ENCODE measurements around the gene ALX4.

Gene ALX4

GRCh38 chr11:44309478-44310205, at the start of gene ALX4:
Gene ALX4 (minus strand): TSS chr11:44310139. CDS start chr11:44310062, 77 bp downstream.
- no peak for DNase-seq (ENCODE audit: low read depth, low spot score)

- no peak for DNase-seq (ENCODE audit: low read depth, low spot score)
Observed at GRCh38 chr11:44359162-44359561, 49.2 kb upstream of the ALX4 start.

- no peak for DNase-seq (ENCODE audit: low read depth, low spot score)
Observed at GRCh38 chr11:44358713-44359112, 48.8 kb upstream of the ALX4 start.

DNA sequence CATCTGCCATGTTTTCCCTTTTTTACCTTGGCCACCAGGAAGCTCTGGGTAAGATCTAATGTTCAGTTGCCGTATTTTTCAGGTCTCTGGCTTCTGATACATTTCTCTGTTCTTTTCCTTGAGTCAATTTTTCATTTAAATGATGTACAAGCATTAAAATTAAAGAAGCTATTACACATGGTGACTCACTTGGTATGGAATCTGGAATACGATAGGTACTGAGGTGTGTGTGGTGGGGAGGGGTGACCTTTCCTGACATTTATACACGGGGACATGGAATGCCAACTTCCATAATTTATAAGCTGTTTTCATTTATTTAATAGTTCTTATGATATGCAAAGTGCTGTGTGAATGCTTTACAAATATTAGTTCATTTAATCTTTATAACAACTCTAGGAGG, 47.8 kb upstream of the ALX4 start:
- no peak for DNase-seq (ENCODE audit: low read depth, low spot score)

DNA sequence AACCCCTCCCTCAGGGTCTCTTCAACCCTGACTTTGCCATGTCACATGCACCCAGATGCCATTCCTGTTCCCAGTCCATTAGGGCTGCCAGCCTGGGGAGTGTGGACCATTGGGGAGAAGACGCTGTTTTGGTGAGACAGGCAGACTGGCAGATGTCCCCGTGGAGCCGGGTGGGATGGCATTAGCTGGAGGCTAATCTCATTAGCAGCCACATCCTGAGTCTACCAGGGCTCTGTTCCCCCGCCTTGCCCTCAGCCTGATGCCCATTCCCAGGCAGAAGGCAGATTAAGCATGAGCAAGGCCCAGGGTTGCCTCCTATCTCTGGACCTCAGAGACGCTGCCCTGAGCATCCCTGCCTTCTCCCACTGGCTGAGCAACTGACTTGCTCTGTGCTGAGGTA, 46.4 kb upstream of the ALX4 start:
- DNase-seq (ENCODE audit: low read depth, low spot score) = no peak

GRCh38 chr11:44351898-44352498, 42.1 kb upstream of the ALX4 start:
- DNase-seq (ENCODE audit: low read depth, low spot score) = no peak

- no peak for DNase-seq (ENCODE audit: low read depth, low spot score)
Observed at GRCh38 chr11:44351006-44351660, 41.2 kb upstream of the ALX4 start.

DNA sequence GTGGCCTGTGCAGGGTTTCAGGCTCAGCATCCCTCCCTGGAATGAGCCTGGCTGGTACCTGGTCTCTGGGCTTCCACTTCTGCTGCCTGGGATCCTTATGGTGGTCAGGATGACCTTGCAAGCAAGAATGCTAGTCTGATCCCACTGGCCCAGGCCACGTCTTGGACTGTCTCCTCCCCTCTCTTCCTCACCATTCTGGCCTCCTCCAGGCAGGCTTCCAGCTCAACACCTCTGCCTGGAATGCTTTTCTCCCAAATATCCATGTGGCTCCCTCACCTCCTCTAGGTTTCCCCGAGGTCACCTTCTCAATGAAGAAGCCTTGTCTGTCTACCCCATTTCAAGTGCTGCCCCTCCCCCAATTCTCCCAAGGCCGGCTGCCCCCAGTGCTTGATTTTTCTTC, 39.4 kb upstream of the ALX4 start:
- no peak for DNase-seq (ENCODE audit: low read depth, low spot score)

DNA sequence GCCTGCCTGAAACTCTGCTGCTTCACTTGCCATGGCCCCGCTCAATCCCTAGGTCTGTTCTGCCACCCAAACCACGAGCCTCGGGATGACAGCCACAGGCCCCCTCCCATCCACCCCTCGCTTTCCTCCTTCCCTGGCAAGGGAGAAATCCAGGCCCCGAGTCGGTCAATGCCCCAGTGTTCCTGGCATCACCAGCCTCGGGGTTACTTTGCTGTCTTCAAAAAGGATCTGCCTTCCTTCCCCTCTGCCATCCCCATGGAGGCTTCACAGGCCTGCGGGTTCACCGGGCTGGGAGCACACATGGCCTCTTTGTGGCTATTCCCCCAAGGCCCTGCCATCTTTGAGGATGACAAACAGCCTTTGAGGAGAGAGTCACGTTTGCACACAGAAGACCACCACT, 38.8 kb upstream of the ALX4 start:
- no peak for DNase-seq (ENCODE audit: low read depth, low spot score)

GRCh38 chr11:44348114-44348513, 38.2 kb upstream of the ALX4 start:
- DNase-seq (ENCODE audit: low read depth, low spot score) = no peak

- DNase-seq (ENCODE audit: low read depth, low spot score) = no peak
Observed at GRCh38 chr11:44347538-44347937, 37.6 kb upstream of the ALX4 start.

- DNase-seq (ENCODE audit: low read depth, low spot score) = no peak
Observed at GRCh38 chr11:44346983-44347382, 37.0 kb upstream of the ALX4 start.

- DNase-seq (ENCODE audit: low read depth, low spot score) = no peak
Observed at GRCh38 chr11:44345781-44346180, 35.8 kb upstream of the ALX4 start.

GRCh38 chr11:44344921-44345320, 35.0 kb upstream of the ALX4 start:
- no peak for DNase-seq (ENCODE audit: low read depth, low spot score)

DNA sequence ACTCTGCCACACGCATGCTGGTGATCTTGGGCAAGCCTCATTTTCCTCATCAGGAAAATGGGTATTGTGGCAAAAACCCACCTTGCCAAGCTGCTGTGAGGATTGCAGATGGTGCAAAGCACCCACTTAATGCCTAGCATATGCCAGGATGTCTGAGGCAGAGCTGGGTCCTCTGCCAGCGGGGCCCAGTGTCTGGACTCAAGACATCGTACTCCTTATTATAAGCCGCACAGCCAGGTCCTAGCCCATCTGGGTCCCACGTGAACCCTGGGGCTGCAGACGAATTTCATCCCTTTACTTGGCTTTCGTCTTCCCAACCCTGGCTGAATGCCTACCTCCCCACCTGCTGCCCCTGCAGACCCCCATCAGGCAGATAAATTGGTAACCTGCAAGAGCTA, 34.5 kb upstream of the ALX4 start:
- DNase-seq (ENCODE audit: low read depth, low spot score) = no peak

- no peak for DNase-seq (ENCODE audit: low read depth, low spot score)
Observed at GRCh38 chr11:44343778-44344422, 34.0 kb upstream of the ALX4 start.

DNA sequence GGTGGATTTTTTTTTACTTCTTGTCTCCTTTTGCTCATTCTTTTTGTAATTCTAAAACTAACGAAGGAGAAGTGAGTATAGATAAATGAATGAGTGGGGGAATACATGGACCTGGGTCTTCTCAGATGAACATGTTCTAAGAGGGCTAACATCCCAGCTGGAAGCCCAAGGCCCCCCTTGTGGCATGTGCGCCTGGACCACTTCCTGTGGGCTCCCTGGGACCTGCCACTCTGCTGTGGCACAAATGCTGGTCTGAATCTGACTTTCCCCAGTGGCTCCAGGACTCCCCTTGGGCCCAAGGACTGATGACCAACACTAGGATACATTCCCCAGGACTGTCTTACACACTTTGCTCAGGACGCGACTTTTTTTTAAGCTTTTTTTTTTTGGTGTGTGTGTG, 32.7 kb upstream of the ALX4 start:
- DNase-seq (ENCODE audit: low read depth, low spot score) = no peak

GRCh38 chr11:44340656-44341055, 30.7 kb upstream of the ALX4 start:
- no peak for DNase-seq (ENCODE audit: low read depth, low spot score)

DNA sequence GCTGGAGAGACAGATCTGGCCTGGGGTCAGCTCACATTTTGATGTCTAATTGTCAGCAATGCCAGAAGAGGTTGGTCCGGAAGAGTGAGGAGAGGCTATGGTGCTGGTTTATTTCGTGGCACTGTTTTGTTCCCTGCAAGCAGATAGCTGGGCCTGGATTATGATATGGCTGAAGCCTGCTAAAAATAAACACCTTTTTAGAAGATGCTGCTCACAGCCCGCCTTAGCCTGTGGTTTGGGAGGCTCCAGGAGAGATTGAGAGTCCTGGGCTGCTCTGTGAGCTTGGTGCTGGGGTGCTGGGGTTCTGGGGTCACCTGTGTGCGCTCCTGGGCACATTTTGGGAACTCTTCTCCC, 29.6 kb upstream of the ALX4 start:
- DNase-seq (ENCODE audit: low read depth, low spot score) = no peak

DNA sequence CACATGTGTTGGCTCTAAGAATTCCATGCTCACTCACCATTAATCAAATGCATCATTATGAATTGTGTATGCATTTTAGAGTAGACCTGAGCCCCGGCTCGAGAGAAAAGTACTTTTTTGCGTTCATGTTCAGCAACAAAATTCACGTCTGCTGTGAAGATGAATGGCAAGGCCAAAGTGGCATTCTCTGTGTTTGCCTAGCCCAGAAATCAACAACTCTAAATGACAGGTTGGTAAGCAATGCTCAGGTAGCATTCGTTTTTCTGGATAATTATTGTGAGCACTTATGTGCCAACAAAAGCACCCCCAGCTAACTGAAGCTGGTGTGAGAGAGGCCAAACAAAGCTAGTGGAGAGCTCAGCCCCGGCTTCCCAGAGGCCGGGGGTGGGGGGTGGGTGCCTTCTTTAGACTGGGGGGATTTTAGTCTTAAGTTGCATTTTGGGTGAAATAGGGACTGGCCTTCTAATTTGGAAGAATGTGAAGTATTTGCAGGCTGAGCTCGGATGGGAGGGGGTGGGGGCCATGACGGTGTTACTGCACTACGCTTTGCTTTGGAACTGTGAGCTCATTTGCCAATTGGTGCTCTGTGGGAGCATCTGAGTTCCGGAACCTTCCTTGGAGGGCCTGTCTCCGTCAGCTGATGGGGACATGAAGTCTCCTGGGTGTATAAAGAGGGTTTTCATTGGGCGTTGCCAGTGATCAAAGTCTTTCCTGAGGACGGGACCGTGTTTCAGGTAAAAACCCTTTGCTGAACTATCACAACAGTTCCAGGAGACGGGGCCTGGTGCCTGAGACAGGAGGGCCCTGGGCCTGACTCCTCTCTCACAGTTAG, 29.0 kb upstream of the ALX4 start:
- DNase-seq (ENCODE audit: low read depth, low spot score) = no peak

GRCh38 chr11:44338026-44338425, 28.1 kb upstream of the ALX4 start:
- no peak for DNase-seq (ENCODE audit: low read depth, low spot score)

DNA sequence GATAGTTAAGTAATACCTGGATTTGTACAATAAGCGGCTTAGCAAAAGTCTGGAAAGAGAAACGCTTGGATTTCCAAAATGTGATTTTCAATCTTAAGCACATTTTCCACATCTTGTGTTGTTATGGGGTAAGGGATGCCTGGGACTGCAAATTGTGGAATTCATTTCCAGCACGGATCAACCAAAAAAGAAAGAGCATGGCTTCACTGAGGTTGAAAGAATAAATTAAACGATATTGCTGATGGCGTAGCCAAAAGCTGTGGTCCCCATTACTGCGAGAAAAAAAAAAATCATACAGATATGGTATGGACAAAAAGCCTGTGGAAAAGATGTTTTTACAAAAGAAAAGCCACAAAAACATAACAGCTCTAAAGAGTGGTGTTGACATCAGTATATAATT, 26.0 kb upstream of the ALX4 start:
- DNase-seq (ENCODE audit: low read depth, low spot score) = no peak
